NCI-H345 treated with DMSO at 0.1 percent for 48 hours (cell line): ENCODE results near the gene NADK.

Experiments
- DNase-seq: peaks from one replicate; lab custom pipeline; 2025; ENCODE audit not compliant: unreplicated experiment; lab: John Stamatoyannopoulos, UW

Gene NADK

DNA sequence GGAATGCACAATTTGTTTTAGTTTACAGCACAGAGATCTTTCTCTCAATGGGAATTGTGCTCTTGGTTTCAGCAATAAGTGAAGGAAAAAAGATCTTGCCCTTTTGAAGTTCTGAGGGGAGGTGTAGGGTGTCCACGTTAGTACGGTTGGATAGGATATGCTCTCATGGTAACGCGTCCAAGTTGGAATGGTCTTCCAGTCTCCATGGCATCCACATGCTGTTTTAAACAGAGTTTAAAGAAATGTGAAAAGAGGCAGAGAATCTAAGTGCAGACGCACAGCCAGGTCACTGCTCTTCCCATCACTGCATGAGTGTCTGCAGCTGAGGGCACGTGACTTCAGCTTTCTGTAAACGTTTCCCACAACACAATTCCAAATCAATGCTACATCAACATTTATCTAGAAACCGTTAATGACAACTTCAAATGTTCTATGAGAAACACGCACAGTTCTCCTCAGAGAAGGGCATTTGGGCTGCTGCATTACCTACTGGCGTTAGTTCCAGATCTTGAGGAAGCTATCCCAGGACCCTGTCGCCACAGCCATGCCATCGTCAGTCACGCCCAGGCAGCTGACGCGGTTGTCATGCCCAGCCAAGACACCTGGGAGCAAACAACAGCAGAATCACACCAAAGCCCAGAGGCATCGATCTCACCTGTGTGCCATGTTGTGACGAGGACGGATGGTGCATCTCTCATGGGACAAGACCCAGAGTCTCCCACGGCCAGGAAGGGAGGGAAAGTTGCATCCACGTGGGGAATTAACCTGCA lies 8.8 kb upstream of the NADK start:
- DNase-seq = no peak

DNA sequence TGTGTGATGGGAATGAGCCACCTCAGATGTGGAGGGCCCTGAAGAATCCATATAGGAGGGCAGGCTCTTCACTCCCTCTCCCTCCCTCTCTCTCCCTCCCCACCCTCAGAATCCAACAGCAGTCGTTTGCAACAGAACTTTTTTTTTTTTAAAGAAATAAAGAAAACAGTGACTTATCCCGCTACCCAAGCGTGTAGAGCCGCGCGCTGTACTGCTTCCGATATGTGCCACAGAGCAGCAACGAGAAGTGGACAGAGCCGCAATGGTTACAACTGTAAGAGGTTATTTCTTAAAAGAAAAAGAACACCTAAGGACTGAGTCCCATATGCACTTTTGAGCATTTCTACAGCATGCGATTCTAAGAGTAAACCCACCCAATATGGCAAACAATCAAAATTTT lies 7.4 kb upstream of the NADK start:
- DNase-seq = no peak

DNA sequence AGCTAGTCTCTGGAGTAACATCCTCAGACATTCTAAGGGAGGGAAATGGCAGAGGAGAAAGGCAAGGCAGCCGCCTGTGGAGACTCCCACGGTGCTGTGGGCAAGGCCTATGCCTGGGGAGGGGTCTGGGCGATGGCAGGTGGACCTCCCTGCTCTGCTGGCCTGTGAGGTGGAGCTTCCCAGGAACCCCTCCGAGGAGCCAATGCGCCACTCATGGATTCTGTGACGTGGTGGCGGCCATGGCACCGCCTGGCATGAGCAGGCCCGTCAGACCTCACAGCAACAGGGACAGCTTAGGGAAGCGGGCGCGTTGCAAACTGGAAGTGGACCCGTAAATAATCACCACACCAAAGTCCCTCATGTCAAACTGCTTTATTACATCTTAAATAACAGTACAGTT lies 6.7 kb upstream of the NADK start:
- no peak for DNase-seq

GRCh38 chr1:1783320-1783719 lies 5.0 kb upstream of the NADK start:
- DNase-seq = no peak

DNA sequence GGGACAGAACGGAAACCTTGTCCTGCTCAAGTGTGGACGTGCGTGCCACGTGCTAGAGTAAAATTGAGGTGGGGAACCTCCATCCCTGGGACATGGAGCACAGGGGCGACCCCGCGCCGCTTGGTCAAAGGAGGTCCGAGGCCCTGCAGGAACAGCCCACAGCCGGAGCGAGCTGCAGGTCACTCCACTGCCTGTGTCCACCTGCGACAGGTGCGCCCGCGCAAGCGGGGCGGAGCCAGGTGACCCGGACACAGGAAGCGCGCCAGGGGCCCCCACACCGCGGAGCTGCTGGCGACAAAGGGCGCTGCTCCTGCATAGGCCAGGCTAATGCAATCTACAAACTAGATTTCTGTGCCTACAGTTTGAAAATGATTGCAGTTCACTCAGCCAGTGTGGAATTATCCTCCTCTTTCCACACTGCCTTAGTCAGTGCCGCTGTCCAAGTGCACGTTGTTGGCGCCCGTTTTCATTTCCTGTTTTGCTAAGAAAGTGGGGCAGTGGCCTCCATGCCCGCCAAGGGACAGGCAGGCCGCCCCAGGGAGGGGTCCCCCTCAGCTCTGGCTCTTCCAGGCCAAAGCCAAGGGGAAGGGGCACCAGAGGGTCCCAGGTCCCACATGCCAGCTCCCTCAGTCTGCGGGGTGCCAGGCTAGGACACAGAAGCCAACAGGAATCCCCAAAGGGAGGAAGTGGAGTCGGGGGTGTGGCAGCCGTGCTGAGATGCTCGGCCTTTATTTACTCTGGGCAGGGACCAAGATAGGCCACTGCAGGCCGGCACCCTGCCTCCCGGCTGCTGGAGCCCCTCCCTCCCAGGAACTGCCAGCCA lies 4.3 kb upstream of the NADK start:
- DNase-seq = peak; percentile 43

DNA sequence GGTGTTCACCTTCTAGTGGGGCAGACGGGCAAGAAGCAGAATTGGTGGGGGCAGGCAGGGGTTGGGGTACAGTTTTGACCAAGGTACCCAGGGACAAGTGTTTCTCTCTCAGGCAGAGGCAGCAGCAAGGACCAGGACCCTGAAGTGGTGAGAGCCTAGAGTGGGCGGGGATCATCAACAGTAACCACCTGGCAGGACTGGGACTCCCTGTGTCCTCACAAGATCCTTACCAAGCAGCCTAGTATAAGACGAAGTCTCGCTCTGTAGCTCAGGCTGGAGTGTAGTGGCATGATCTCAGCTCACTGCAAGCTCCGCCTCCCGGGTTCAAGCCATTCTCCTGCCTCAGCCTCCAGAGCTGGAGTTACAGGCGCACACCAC lies 3.2 kb upstream of the NADK start:
- no peak for DNase-seq

- DNase-seq = no peak
Observed at GRCh38 chr1:1780598-1781525, 2.6 kb upstream of the NADK start.

DNA sequence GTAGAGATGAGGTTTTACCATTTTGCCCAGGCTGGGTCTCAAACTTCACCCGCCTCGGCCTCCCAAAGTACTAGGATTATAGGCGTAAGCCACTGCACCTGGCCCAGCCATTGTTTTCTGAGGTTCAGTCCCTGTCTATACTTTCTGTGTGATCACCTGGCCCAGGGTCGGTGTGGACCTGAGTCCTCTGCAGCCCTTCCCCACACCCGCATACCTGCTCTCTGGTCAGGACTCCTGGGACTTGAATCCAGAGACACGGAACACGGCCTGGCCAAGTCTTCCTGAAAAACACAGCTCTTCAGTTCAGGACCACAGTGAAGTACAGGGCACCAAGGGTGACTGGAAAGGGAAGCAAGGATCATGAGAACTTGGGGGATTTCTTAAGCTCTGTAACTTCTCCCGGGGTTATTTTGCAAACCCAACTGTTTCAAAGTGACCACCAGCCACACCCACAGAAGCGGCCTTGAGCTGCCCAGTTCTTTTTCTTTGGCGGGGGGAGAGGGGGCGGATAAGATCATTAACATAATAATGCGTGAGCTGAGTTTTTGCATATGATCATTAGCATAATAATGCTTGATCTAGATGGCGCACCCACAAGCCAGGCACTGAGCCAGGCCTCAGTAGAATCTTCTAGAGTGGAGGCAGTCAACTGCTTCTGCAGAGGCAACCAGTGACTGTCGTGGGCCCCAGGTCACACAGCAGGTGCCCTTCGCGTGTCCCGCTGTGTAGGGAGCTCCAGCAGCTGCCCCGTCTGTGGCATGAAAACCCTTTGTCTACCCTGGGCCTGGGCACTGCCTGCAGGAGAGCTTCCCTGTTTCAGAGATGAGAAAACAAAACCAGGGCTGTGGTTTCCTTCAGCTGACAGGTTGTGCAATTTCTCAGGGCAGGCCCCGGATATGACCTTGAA lies 1.7 kb upstream of the NADK start:
- no peak for DNase-seq

- DNase-seq = no peak
Observed at GRCh38 chr1:1779320-1779675, 1.0 kb upstream of the NADK start.

DNA sequence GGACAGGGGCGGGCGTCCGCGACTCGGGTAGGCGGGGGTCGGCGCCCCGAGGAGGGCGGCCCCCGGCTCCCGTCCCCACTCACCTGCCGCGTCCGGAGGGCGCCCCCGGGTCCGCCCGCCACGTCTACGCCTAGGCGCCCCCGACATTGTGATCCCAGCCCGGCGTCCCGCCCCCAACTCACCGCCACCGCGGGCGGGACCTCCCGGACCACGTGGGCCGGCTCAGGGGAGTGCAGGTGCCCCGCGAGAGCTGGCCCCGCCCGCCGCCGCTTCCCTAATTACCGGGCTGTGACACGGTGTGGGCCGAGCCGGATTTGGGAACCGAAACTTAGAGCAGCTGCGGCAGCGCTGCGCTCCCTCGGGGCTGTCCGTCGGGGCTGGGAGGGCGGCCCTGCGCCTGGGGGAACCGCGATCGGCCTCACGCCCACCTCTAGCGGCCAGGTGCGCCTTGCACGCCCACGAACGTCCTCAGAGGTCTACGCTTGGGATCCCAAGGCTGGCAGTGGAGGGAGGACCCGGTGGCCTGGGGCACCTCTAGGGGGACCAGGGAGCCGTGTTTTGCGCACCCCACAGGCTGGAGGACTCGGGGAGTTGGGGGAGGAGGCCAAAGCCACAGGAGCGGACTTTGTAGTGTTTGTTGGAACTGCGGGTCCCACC lies 521 bp upstream of the NADK start:
- peak; percentile 34 for DNase-seq

DNA sequence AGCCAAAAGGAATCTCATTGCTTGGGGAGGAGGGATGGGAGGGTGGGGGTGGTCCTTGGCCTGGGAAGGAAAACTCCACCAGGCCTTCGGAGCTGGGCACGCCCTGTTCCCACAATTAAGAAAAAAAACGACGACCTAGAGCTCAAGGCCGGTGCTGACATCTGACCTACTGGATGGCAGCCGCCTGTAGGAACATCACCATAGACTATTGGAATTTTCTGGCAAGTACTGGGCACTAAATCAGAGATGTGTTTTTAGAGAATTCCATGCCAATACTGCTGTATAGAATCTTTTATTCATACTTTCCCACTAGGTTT lies 729 bp downstream of the NADK start:
- no peak for DNase-seq

- no peak for DNase-seq
Observed at GRCh38 chr1:1776672-1777582, 1.3 kb downstream of the NADK start.

DNA sequence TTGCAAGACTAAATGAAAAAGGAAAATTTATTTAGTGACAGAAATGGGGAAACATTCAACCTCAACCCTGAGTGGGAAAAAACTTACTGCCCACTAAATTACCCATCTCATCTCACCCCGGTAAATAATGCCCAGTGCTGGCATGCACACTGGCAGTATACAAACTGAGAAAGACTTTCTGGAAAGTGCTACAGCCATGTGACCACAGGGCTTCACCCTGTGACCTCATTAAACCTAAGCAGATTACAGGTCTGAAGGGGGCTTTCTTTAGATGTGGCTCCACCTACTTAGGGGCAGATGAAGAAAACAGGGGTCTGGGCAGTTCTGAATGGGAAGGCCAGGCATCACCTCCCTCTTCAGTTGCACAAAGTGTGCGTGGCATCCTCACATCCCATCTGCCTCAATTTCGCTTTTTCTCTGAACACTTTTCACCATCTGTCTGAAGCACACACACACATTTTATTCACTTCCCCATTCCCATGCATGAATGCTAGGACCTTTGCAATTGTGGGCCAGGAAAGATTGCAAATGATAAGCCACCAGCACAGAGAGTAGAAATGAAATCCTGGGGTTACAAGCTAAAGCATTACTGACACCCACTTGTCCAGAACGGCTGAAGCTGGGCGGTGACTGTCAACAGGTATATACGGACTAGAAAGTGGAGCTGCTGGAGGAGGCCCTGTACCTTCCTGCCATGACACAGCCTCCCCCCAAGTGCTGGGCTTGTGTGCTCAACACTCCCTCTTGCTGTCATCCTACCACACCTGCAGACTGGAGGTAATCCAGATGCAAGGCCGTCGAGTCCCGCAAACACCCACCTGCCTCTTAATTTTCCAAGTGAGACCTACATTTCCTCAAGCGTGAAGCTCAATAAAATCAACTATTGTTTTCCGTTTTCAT lies 2.7 kb downstream of the NADK start:
- peak; percentile 22 for DNase-seq

DNA sequence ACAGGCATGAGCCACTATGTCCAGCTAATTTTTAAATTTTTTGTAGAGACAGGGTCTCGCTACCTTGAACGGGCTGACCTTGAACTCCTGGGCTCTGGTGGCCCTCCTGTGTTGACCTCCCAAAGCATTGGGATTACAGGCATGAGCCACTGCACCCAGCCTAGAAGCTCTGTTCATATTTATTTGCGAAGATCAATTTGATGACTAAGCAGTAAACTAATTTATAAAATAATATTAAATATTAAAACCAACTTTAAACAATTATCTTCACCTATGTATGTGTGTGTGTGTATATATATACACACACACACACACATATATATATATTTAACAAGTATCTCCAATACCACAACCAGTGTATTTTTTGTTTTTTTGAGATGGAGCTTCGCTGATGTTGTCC lies 4.4 kb downstream of the NADK start:
- DNase-seq = no peak

DNA sequence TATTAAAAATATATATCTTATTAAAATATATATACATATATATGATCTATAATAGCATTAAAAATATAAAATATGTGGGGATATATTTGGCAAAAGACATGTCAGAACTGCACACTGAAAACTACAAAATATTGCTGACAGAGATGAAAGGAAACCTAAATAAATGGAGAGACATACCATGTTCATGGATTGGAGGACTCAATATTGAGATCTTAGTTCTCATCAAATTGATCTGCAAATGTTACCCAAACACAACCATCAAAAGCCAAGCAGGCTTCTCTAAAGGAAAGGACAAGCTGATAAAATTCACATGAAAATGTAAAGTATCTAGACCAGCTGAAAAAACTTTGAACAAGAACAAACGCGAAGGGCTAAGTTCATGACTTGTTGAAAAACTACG lies 7.2 kb downstream of the NADK start:
- no peak for DNase-seq

GRCh38 chr1:1770102-1770501 lies 8.2 kb downstream of the NADK start:
- DNase-seq = no peak

DNA sequence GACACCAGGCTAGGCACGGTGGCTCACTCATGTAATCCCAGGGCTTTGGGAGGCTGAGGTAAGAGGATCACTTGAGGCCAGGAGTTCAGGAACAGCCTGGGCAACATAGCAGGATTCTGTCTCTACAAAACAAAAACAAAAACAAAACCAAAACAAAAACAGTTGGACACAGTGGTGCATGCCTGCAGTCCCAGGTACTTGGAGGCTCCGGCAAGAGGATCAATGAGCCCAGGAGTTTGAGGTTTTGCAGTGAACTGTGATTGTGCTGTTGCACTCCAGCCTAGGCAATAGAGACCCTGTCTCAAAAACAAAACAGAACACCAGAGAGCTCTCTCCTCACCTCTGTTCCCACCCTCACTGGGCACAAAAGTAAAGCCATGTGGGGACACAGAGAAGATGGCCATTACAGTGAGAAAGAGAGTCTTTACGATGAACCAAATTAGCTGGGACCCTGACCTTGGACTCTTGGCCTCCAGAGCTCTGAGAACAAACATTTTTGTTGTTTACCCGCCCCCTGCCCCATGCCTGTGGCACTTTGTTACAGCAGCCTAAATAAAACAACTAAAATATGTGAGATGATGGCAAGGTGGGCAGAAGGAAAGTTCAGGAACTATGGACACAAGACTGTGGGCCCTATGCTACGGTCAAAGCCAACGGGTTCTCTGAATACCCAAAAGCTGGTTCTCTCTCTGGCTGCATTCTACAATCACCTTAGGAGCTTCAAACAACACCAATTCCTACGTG lies 9.8 kb downstream of the NADK start:
- no peak for DNase-seq
